HL-60 (cell line): Measurements from ENCODE around the gene ZFAND3.

ENCODE experiments used
- CTCF ChIP-seq: IDR thresholded peaks from one replicate; pipeline ENCODE4 v1.5.1; 2011; ENCODE audit warnings: low read length, control low read depth, inconsistent platforms; ENCODE audit not compliant: insufficient read depth
- POLR2AphosphoS5 ChIP-seq: IDR thresholded peaks from 2 replicates; pipeline ENCODE4 v1.6.1; 2012; ENCODE audit warnings: low read depth

- no peak for TF ChIP-seq CTCF
- no peak for TF ChIP-seq POLR2AphosphoS5
These were observed 249.5 kb downstream of the ZFAND3 start for GRCh38 chr6:38068854-38069590.
